HCT116 (cell line): ENCODE measurements around the gene YBEY.

Source experiments
- CBX3 ChIP-seq: IDR thresholded peaks from 2 replicates; pipeline ENCODE4 v1.6.1; 2012; ENCODE audit warnings: low read depth
- CEBPB ChIP-seq: IDR thresholded peaks from 2 replicates; pipeline ENCODE4 v1.6.1; 2012; ENCODE audit warnings: low read depth
- CTCF ChIP-seq, 3 experiments: fragments of 200-600 bp in 1 of 3; sonication (generic) in 1 of 3; IDR thresholded peaks in 2 of 3; conservative IDR thresholded peaks in 1 of 3; 2 replicates each; pipeline ENCODE4 v1.5.1; 2012 to 2017; ENCODE audit warnings: low read depth in 2 of 3, low read length in 2 of 3, antibody characterized with exemption in 1 of 3, borderline replicate concordance in 1 of 3, control low read depth in 1 of 3, mild to moderate bottlenecking in 1 of 3, mixed read lengths in 1 of 3, mixed run types in 1 of 3, moderate library complexity in 1 of 3; ENCODE audit not compliant: insufficient read depth in 1 of 3
- EZH2 ChIP-seq: fragments of 200-600 bp; sonication (generic); IDR thresholded peaks from 2 replicates; pipeline ENCODE4 v1.6.1; 2017; ENCODE audit warnings: antibody characterized with exemption, mixed run types
- JUND ChIP-seq: IDR thresholded peaks from 2 replicates; pipeline ENCODE4 v1.6.1; 2012
- POLR2A ChIP-seq: IDR thresholded peaks from 2 replicates; pipeline ENCODE4 v1.7.0; 2011; ENCODE audit warnings: borderline replicate concordance; ENCODE audit not compliant: insufficient read depth, insufficient read length; ENCODE audit errors: extremely low read depth
- POLR2AphosphoS5 ChIP-seq: IDR thresholded peaks from 2 replicates; pipeline ENCODE4 v1.6.1; 2011; ENCODE audit warnings: mild to moderate bottlenecking, low read depth, low read length, moderate library complexity
- REST ChIP-seq: IDR thresholded peaks from 2 replicates; pipeline ENCODE4 v1.6.1; 2012; ENCODE audit warnings: low read depth
- SIN3A ChIP-seq: IDR thresholded peaks from 2 replicates; pipeline ENCODE4 v1.6.1; 2012; ENCODE audit warnings: low read depth
- SP1 ChIP-seq: IDR thresholded peaks from 2 replicates; pipeline ENCODE4 v1.6.1; 2012; ENCODE audit warnings: low read depth
- SRF ChIP-seq: IDR thresholded peaks from 2 replicates; pipeline ENCODE4 v1.6.1; 2012; ENCODE audit warnings: low read depth
- YY1 ChIP-seq: IDR thresholded peaks from 2 replicates; pipeline ENCODE4 v1.6.1; 2011; ENCODE audit warnings: low read length, low read depth, moderate library complexity, mild to moderate bottlenecking; ENCODE audit not compliant: insufficient replicate concordance; ENCODE audit errors: extremely low read depth
- TF ChIP-seq, protein P1 (sequence below): IDR thresholded peaks from 2 replicates; pipeline ENCODE4 v1.6.1; 2012
- TF ChIP-seq, protein P2 (sequence below): IDR thresholded peaks from 2 replicates; pipeline ENCODE4 v1.6.1; 2012

DNA sequence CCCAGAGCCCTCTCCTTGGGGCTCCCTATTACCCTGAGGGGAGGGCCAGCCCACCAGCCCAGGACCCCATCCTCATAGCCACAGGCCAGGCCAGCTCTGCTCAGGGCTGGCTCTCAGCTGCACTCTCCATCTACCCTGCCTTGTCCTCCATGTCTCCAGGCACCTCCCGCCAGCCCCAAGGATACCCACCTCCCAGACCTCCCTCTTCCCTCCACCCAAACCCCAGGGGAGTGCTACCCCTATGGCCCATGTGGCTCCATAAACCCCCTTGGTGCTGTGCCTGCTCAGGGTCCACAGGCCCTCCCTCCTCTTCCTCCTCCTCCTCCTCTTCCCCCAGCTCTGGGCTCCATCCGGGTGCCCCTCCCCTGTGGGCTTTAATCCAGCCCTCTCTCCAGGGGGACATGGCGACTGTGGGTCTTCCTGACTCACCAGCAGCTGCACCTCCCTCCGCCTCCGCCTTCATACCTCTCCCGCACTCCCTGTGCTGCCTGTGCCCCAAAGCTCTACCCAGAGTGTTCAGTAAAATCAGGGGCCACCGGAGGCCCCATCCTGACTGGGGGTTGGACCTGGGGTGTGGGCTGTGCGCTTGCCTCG, 9.1 kb downstream of the YBEY start:
- TF ChIP-seq CTCF (IDR thresholded peaks at IDR 0.05 in 2 of 3, conservative IDR thresholded peaks at IDR 0.05 in 1 of 3; ENCODE audit: borderline replicate concordance in 1 of 3, insufficient read depth in 1 of 3, low read depth in 2 of 3, low read length in 2 of 3) = no peak
- no peak for TF ChIP-seq CBX3
- TF ChIP-seq, protein P1, sequence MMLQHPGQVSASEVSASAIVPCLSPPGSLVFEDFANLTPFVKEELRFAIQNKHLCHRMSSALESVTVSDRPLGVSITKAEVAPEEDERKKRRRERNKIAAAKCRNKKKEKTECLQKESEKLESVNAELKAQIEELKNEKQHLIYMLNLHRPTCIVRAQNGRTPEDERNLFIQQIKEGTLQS = no peak
- no peak for TF ChIP-seq EZH2
- TF ChIP-seq YY1 = no peak
- TF ChIP-seq POLR2A = no peak
- TF ChIP-seq SIN3A = no peak
- TF ChIP-seq CEBPB = no peak
- TF ChIP-seq REST = no peak
- TF ChIP-seq POLR2AphosphoS5 = no peak
- TF ChIP-seq SRF = no peak
- TF ChIP-seq, protein P2, sequence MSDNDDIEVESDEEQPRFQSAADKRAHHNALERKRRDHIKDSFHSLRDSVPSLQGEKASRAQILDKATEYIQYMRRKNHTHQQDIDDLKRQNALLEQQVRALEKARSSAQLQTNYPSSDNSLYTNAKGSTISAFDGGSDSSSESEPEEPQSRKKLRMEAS = no peak
- no peak for TF ChIP-seq JUND
- no peak for TF ChIP-seq SP1
